Upper lobe of right lung (tissue), 1 donor: ENCODE results near the gene ZNF584. TPM values are rescaled to one million over a fixed set of nuclear protein-coding genes. Genes with fewer than 3 reads are reported as not detected.

Experiments used
- ATAC-seq: fragments of 200-7000 bp; cut with Tn5 transposase; one replicate; pipeline ENCODE4 v1.9.1; 2020; ENCODE audit warnings: mild to moderate bottlenecking, moderate library complexity
- DNase-seq: peaks from one replicate; pipeline ENCODE4 v3.0.0-alpha.2; 2020
- H3K27ac ChIP-seq: fragments of 200-600 bp; one replicate; pipeline ENCODE4 v1.8.0; 2022
- H3K27me3 ChIP-seq: fragments of 200-600 bp; one replicate; pipeline ENCODE4 v1.8.0; 2022; ENCODE audit warnings: mild to moderate bottlenecking
- H3K36me3 ChIP-seq: fragments of 200-600 bp; one replicate; pipeline ENCODE4 v1.8.0; 2022
- H3K4me1 ChIP-seq: fragments of 200-600 bp; one replicate; pipeline ENCODE4 v1.8.0; 2022
- H3K4me3 ChIP-seq: fragments of 200-600 bp; one replicate; pipeline ENCODE4 v1.8.0; 2022; ENCODE audit warnings: mild to moderate bottlenecking
- H3K9me3 ChIP-seq: fragments of 200-600 bp; one replicate; pipeline ENCODE4 v1.8.0; 2022
- CTCF ChIP-seq: fragments of 200-600 bp; IDR thresholded peaks from one replicate; pipeline ENCODE4 v1.8.0; 2022; ENCODE audit warnings: antibody characterized with exemption
- intact Hi-C: fragments of 100-400 bp; cut with DNase I; formaldehyde crosslinking; loops from one replicate; pipeline ENCODE4 v1.11.0; 2022
- total RNA-seq: library from RNA; stranded (reverse); fragmentation: NEBNext Ultra II Directional; extraction: Animal tissue kit (Norgen Biotek cat#: 25700); gene quantifications from one replicate; pipeline ENCODE4 v1.2.1, GENCODE V29; 2021
- donor health status: DM: no; HTN: yes; CAD: no; lungs with severe emphysema.

The ZNF584 gene
- total RNA-seq, 1 donor from 2014 or later = 9.5 TPM

GRCh38 chr19:58382997-58383603 lies 25.3 kb upstream of the ZNF584 start:
- H3K9me3 ChIP-seq = no peaks in the 10 kb centered on the region
- no peaks in the 10 kb centered on the region for H3K27me3 ChIP-seq
- intact Hi-C loops = no loop called here
- H3K4me3 ChIP-seq = no peak overlapping the region
- DNase-seq (no peak), ATAC-seq (no peak)
- peaks cover under 1% of the 10 kb centered on the region for H3K36me3 ChIP-seq
- no peak overlapping the region for H3K27ac ChIP-seq
- peaks cover 29% of the 10 kb centered on the region for H3K4me1 ChIP-seq
- TF ChIP-seq CTCF = no peak

GRCh38 chr19:58385313-58385890 lies 23.0 kb upstream of the ZNF584 start:
- Histone ChIP-seq H3K4me3 (peak overlapping the region; percentile 78), H3K4me1 (peaks cover 24% of the 10 kb centered on the region), H3K27me3 (no peaks in the 10 kb centered on the region), H3K36me3 (peaks cover 22% of the 10 kb centered on the region), H3K27ac (peak overlapping the region; percentile 99), H3K9me3 (no peaks in the 10 kb centered on the region)
- no peak for ATAC-seq
- no peak for DNase-seq
- intact Hi-C loops = no loop called here
- no peak for TF ChIP-seq CTCF

- H3K27ac ChIP-seq = peak overlapping the region; percentile 99
- H3K9me3 ChIP-seq = no peaks in the 10 kb centered on the region
- H3K4me1 ChIP-seq = peaks cover 24% of the 10 kb centered on the region
- no peaks in the 10 kb centered on the region for H3K27me3 ChIP-seq
- no peak for TF ChIP-seq CTCF
- peak; percentile 8 for ATAC-seq
- DNase-seq = no peak
- intact Hi-C loops = no loop called here
- H3K4me3 ChIP-seq = peak overlapping the region; percentile 78
- H3K36me3 ChIP-seq = peaks cover 29% of the 10 kb centered on the region
Observed at GRCh38 chr19:58385891-58386575, 22.4 kb upstream of the ZNF584 start.

- Histone ChIP-seq H3K9me3 (no peaks in the 10 kb centered on the region), H3K36me3 (peaks cover 36% of the 10 kb centered on the region), H3K27me3 (no peaks in the 10 kb centered on the region), H3K4me3 (peak within 1 kb of the TSS; percentile 78), H3K27ac (peak within 1 kb of the TSS; percentile 99), H3K4me1 (peaks cover 21% of the 10 kb centered on the region)
- intact Hi-C loops = no loop called here
- ATAC-seq (peak; percentile 93), DNase-seq (peak; percentile 96)
- no peak for TF ChIP-seq CTCF
Observed at GRCh38 chr19:58386576-58387337, 21.7 kb upstream of the ZNF584 start, which contains the start of gene RPS5. RPS5 (plus strand) TSS chr19:58387269; CDS start chr19:58388138, 869 bp downstream.

GRCh38 chr19:58387338-58388174 lies 20.9 kb upstream of the ZNF584 start:
- no peak for ATAC-seq
- Histone ChIP-seq H3K9me3 (no peaks in the 10 kb centered on the region), H3K4me1 (peaks cover 16% of the 10 kb centered on the region), H3K36me3 (peaks cover 44% of the 10 kb centered on the region), H3K27me3 (no peaks in the 10 kb centered on the region), H3K4me3 (peak overlapping the region; percentile 78), H3K27ac (peak overlapping the region; percentile 99)
- intact Hi-C loops = no loop called here
- DNase-seq = no peak
- no peak for TF ChIP-seq CTCF
